GM19397 (cell line): ENCODE results near the gene TCL1A.
A peak's percentile ranks its signal among the peaks of the same experiment; 100 is the strongest.
"Not testable (repeated sequence)": the region's sequence is repeated elsewhere in the genome, so short reads cannot be mapped to it uniquely, and the experiment has no call there.

Source experiments
- ATAC-seq: cut with Tn5 transposase; IDR thresholded peaks from one replicate; pipeline ENCODE4 v1.9.1; 2021; ENCODE audit warnings: mild to moderate bottlenecking, moderate library complexity; ENCODE audit not compliant: unreplicated experiment

Gene TCL1A

DNA sequence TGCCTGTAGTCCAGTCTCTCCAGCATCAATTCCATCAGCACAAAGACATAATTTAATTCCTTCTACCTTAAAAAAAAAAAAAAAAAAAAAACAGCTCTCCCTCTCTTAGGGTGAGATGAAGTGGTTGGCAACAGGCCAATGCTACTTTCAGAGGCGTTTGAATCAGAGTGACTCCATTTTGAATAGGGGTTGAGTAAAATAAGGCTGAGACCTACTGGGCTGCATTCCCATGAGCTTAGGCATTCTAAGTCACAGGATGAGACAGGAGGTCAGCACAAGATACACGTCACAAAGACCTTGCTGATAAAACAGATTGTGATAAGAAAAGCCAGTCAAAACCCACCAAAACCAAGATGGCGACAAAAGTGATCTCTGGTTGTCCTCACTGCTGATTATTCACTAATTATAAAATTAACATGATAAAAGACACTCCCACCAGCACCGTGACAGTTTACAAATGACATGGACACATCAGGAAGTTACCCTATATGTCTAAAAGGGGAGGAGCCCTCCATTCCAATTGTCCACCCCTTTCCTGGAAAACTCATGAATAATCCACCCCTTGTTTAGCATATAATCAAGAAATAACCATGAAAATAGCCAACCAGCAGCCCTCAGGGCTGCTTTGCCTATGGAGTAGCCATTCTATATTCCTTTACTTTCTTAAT is 34.6 kb downstream of the TCL1A start:
- no peak for ATAC-seq

DNA sequence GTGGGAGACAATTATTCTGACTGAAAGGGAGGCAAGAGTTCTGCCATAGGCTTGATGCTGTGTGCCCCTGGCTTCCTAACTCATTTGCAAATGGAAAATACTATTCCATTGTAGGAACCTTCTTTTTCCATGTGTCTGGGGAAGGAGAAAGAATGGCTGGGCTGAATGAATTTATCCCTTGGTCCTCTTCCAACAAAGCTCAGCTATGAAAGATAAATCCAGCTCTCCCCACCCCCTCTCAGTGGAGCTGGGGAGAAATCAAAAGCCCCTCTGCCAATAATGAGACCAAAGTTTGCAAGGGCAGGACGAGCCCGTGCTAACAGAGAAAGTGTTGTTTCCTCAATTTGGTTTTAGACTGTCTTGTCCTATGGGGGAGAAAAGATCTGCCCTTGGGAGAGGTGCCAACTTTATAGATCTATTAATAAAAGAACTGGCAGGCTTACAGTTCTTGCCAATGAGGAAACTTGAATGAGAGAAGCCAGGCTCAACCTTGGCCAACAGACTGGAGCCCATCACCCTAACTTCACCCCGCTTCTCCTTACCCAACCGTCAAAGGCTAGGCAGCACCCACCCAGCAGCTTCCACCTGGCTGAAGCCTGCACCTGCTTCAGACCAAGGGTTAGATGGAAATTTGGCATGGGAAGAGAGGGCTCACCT is 36.6 kb downstream of the TCL1A start:
- no peak for ATAC-seq

DNA sequence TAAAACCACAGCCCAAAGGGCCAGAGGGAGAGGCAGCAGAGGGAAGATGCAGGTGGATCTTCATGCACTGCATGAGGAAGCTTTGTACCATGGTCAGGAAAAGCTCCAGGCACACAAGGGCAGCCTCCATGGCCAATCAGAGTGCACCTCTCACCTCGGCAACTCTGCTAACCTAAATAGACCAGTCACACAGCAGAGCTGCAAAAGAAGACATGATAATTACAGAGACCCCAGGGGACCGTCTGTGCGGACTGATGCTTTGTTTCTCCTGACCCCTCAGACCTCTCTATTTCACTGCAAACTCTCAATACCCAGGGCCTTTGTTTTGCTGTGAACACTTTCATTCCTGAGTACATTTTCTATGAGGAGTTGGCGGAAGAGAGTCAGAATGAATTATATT is 38.4 kb downstream of the TCL1A start:
- no peak for ATAC-seq

DNA sequence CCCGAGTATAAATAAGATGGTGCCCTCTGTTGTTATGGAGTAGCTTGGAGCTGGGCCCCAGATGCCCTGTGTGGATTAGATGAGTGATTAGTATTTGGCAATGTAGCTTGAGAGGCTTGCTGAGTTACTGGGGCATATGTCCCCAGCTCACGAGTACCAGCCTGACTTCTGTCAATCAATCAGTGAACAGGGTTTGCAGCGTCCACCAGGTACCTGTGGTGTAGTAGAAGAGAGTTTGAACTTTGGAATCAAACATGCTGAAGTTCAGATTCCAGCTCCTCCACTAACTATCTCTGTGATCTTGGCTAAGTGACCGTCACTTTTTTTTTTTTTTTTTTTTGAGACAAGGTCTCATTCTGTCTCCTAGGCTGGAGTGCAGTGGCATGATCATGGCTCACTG is 39.3 kb downstream of the TCL1A start:
- ATAC-seq, result no peak

DNA sequence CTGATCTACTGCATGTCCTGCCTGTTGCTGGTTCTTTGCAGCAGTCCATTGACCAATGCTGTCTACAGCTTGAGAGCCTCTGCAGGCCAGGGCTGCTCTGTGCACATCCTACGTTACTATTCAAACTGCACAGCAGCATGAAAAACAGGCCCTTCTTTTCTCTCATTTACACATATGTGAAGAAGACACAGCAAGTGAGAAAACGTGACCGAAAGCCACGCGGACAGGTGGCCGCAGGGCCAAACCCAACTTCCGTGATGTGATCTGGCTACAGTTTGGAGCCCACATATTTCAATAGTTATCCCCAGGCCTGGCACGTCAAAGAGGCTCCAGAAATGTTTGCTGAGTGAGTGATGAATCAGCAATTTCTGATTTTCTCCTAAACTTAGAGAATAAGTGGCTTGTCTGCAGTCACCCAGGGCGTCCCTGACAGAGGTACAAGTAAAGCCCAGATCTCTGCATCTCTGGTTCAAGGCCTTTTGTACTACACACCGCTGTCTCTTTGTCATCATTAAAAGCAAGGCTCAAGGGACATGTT is 45.6 kb downstream of the TCL1A start:
- ATAC-seq, result no peak

GRCh38 chr14:95667249-95667693 is 46.7 kb downstream of the TCL1A start:
- no peak for ATAC-seq

- ATAC-seq, result no peak
Observed at GRCh38 chr14:95666450-95666849, 47.5 kb downstream of the TCL1A start.

GRCh38 chr14:95665530-95665929 is 48.4 kb downstream of the TCL1A start:
- not testable (repeated sequence) for ATAC-seq

- ATAC-seq, result peak; percentile 37
Observed at GRCh38 chr14:95664546-95664945, 49.4 kb downstream of the TCL1A start.

- no peak for ATAC-seq
Observed at GRCh38 chr14:95664066-95664465, 49.9 kb downstream of the TCL1A start.

GRCh38 chr14:95663226-95663797 is 50.6 kb downstream of the TCL1A start:
- ATAC-seq, result no peak

DNA sequence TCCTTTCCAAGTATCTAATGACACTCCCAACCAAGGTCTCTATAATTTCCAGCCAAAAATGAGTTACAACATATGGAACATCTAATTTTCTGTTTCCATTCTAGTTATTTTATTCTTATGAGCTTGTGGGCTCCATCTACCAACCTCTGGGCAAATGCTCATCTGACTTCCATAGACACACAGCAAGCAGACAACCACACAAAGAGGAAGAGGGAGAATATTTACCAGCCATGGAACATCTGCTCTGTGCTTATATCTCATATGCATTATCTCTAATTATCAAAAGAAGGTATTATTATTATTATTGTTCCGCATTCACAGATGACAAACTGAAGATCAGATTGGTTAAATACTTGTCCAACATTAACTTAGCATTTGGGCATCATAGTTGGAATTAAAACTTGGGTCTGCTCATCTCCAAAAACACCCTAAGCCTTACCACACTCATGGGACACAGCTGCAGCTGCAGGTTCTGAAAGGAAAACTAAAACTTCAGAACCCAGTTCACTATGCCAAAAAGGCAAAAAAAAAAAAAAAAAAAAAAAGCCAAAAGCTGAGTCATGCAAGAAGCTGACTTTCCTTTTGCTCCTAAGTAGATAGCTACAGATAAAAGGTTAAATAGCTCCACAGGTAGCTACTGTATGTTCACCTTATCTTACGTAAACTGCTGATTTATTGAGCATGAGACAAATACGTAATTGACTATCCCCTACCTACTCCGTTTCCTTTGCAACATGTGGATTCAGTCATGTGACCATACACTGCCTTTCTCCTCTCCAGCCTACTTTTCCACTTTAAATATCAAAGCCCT is 51.3 kb downstream of the TCL1A start:
- no peak for ATAC-seq

GRCh38 chr14:95660651-95661515 is 53.0 kb downstream of the TCL1A start:
- ATAC-seq, result no peak

- ATAC-seq, result no peak
Observed at GRCh38 chr14:95659990-95660385, 53.9 kb downstream of the TCL1A start.
